Activated naive CD4-positive, alpha-beta T cell treated with anti-CD3 and anti-CD28 coated beads for 36 hours (primary cell): ENCODE data around the gene POLR2J2. TPM values are rescaled to one million over a fixed set of nuclear protein-coding genes. Genes with fewer than 3 reads are reported as not detected.
"Not testable (repeated sequence)": the region's sequence is repeated elsewhere in the genome, so short reads cannot be mapped to it uniquely, and the experiment has no call there.

ENCODE experiments used
- CTCF ChIA-PET: fragments of 350-600 bp; sonication (Branson Sonifier 250); formaldehyde crosslinking; loops from one replicate; lab custom pipeline; 2021; ENCODE audit warnings: antibody characterized with exemption; lab: Charles Lee
- DNase-seq: peaks from one replicate; pipeline ENCODE4 v3.0.0-alpha.2; 2020
- H3K27ac Mint-ChIP-seq: one replicate; pipeline ENCODE4 v1.8.0; 2021; ENCODE audit warnings: mild to moderate bottlenecking, mixed read lengths
- H3K27me3 Mint-ChIP-seq: one replicate; pipeline ENCODE4 v1.8.0; 2021; ENCODE audit warnings: low read depth, mixed read lengths
- H3K36me3 Mint-ChIP-seq: one replicate; pipeline ENCODE4 v1.8.0; 2021; ENCODE audit warnings: low read depth, mixed read lengths
- H3K4me1 Mint-ChIP-seq: one replicate; pipeline ENCODE4 v1.8.0; 2021; ENCODE audit warnings: low read depth, mixed read lengths
- H3K4me3 Mint-ChIP-seq: one replicate; pipeline ENCODE4 v1.8.0; 2021; ENCODE audit warnings: mild to moderate bottlenecking, moderate library complexity, mixed read lengths
- H3K9me3 Mint-ChIP-seq: one replicate; pipeline ENCODE4 v1.8.0; 2021; ENCODE audit warnings: mixed read lengths
- intact Hi-C: fragments of 100-400 bp; cut with micrococcal nuclease; formaldehyde crosslinking; loops from one replicate; pipeline ENCODE4 v1.15.1; 2023
- total RNA-seq, 2 experiments: library from RNA; stranded (reverse); gene quantifications; one replicate each; pipeline ENCODE4 v1.2.3, GENCODE V29; 2021

POLR2J2 gene
- total RNA-seq, 2 experiments from 2014 or later, result 4.8 to 5.6 TPM

DNA sequence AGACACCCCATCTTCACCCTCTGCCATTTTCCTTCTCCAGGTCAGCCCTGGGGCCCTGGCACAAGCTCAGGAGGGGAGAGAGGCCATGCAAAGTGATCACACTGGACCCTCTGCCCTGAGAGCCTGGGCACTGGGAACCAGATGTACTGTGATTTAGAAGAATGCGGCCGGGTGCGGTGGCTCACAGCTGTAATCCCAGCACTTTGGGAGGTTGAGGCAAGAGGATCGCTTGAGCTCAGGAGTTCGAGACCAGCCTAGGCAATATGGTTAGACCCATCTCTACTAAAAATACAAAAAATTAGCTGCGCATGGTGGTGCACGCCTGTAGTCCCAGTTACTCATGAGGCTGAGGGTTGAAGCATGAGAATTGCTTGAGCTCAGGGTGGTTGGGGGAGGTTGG is 23.6 kb downstream of the POLR2J2 start:
- DNase-seq, H3K27me3 Mint-ChIP-seq, H3K4me3 Mint-ChIP-seq, H3K27ac Mint-ChIP-seq, H3K4me1 Mint-ChIP-seq, H3K36me3 Mint-ChIP-seq, H3K9me3 Mint-ChIP-seq, CTCF ChIA-PET, intact Hi-C loops: not testable (repeated sequence)

DNA sequence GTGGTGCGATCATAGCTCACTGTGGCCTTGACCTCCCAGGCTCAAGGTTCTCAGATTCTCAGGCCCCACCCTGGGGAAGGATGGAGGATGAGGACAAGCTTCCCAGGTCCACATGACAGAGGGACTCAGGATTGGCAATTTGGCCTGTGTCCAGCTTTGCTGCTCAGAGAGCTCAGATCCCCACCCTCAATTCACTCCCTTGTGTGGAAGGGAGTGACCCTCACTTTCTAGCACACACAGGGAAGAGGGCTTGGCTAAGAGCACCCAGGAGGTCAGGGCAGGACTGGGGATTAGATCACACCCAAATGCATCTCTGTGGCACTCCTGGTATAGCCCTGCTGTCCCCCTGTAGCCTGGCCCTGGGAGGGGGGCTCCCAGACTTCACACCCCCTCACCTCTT is 28.1 kb downstream of the POLR2J2 start:
- H3K36me3 Mint-ChIP-seq, CTCF ChIA-PET, DNase-seq, H3K27ac Mint-ChIP-seq, H3K27me3 Mint-ChIP-seq, H3K9me3 Mint-ChIP-seq, H3K4me3 Mint-ChIP-seq, intact Hi-C loops, H3K4me1 Mint-ChIP-seq: not testable (repeated sequence)

GRCh38 chr7:102642691-102643090 is 28.8 kb downstream of the POLR2J2 start, which contains the start of gene UPK3BL1:
TSS of gene UPK3BL1 (minus strand) at chr7:102642791. CDS start at chr7:102642741, 50 bp downstream.
- intact Hi-C loops, CTCF ChIA-PET, H3K27me3 Mint-ChIP-seq, DNase-seq, H3K4me1 Mint-ChIP-seq, H3K9me3 Mint-ChIP-seq, H3K36me3 Mint-ChIP-seq, H3K27ac Mint-ChIP-seq, H3K4me3 Mint-ChIP-seq: not testable (repeated sequence)

- intact Hi-C loops, H3K4me3 Mint-ChIP-seq, H3K4me1 Mint-ChIP-seq, CTCF ChIA-PET, H3K27ac Mint-ChIP-seq, H3K27me3 Mint-ChIP-seq, DNase-seq, H3K9me3 Mint-ChIP-seq, H3K36me3 Mint-ChIP-seq: not testable (repeated sequence)
Measured at GRCh38 chr7:102638848-102639247, 32.6 kb downstream of the POLR2J2 start.

DNA sequence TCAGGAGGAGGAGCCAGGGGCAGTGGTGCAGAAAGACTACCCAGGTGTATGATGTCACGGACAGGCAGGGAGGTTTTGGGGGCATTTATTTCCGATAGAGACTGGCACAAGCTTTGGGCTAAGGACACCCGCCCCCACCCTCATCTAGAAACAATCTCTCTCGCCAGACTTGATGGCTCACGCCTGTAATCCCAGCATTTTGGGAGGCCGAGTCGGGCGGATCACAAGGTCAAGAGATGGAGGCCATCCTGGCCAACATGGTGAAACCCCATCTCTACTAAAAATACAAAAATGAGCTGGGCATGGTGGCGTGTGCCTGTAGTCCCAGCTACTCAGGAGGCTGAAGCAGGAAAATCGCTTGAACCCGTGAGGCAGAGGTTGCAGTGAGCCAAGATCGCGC is 34.5 kb downstream of the POLR2J2 start:
- H3K4me3 Mint-ChIP-seq, H3K9me3 Mint-ChIP-seq, H3K27ac Mint-ChIP-seq, intact Hi-C loops, H3K36me3 Mint-ChIP-seq, H3K27me3 Mint-ChIP-seq, H3K4me1 Mint-ChIP-seq, CTCF ChIA-PET, DNase-seq: not testable (repeated sequence)

GRCh38 chr7:102635354-102635753 is 36.1 kb downstream of the POLR2J2 start:
- intact Hi-C loops, H3K9me3 Mint-ChIP-seq, H3K27ac Mint-ChIP-seq, H3K27me3 Mint-ChIP-seq, CTCF ChIA-PET, H3K4me1 Mint-ChIP-seq, H3K4me3 Mint-ChIP-seq, DNase-seq, H3K36me3 Mint-ChIP-seq: not testable (repeated sequence)

DNA sequence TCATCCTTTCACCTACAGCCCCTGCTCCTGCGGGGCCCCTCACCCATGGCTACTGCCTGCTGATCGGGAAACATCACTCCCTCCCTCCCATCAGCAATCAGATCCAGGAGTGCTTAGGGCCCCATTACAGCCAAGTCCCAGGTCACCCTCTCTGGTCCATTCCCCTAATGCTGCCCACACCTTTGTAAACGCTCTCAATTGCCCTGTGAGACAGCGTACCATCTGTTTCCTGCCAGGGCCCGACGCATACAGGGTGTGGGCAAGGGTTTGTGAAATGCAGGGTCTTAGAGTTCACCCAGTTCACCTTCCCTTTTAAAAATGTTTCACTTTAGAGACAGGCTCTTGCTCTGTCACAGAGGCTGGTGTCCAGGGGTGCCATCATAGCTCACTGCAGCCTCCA is 37.2 kb downstream of the POLR2J2 start:
- H3K36me3 Mint-ChIP-seq, H3K27me3 Mint-ChIP-seq, H3K27ac Mint-ChIP-seq, H3K9me3 Mint-ChIP-seq, DNase-seq, H3K4me1 Mint-ChIP-seq, H3K4me3 Mint-ChIP-seq, intact Hi-C loops, CTCF ChIA-PET: not testable (repeated sequence)

GRCh38 chr7:102630622-102631021 is 40.8 kb downstream of the POLR2J2 start:
- intact Hi-C loops, H3K4me3 Mint-ChIP-seq, H3K27ac Mint-ChIP-seq, DNase-seq, H3K9me3 Mint-ChIP-seq, CTCF ChIA-PET, H3K36me3 Mint-ChIP-seq, H3K4me1 Mint-ChIP-seq, H3K27me3 Mint-ChIP-seq: not testable (repeated sequence)

- intact Hi-C loops, H3K4me3 Mint-ChIP-seq, H3K27me3 Mint-ChIP-seq: not testable (repeated sequence)
Measured at GRCh38 chr7:102627271-102627904, 44.1 kb downstream of the POLR2J2 start.

GRCh38 chr7:102618122-102618521 is 53.3 kb downstream of the POLR2J2 start:
- H3K27ac Mint-ChIP-seq, H3K9me3 Mint-ChIP-seq, DNase-seq, H3K4me1 Mint-ChIP-seq, H3K4me3 Mint-ChIP-seq, H3K36me3 Mint-ChIP-seq, H3K27me3 Mint-ChIP-seq, CTCF ChIA-PET, intact Hi-C loops: not testable (repeated sequence)

More at GRCh38 chr7:102627271-102627904, 44.1 kb downstream of the POLR2J2 start:
- DNase-seq, H3K9me3 Mint-ChIP-seq, H3K27ac Mint-ChIP-seq, CTCF ChIA-PET, H3K36me3 Mint-ChIP-seq, H3K4me1 Mint-ChIP-seq: not testable (repeated sequence)

DNA sequence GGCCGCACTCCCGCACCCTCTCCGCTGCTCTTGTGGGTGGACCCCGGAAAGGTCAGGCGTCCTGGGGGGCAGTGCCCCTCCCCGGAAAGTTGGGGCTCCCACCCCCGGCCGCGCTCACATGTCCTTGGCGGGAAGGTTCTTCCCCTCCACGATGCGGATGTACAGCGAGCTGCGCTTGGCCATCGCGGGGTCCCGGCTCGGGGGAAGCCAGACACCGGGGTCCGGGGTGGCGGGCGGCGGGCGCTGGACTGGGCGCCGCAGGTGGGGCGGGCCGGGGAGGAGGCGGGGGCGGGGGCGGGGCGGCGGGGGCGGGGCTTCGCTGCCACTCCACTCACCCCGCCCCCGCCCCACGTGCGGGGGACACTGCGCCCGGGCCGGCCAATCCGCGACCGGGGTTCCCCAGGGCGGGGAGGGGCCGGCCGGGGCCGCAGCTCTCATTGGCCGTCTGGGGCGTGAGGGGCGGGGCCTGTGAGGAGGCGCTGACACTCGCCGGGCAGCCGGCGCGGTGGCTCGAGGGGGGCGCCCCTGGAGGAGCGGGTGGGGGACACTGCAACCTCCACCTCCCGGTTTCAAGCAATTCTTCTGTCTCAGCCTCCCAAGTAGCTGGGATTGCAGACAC is 54.8 kb downstream of the POLR2J2 start, which contains the start of gene RASA4:
TSS of gene RASA4 (minus strand) at position 250 of the 619 bp plus-strand sequence. CDS start at position 183, 67 bp downstream.
- DNase-seq, result peak; percentile 18
- H3K4me1 Mint-ChIP-seq, H3K4me3 Mint-ChIP-seq, H3K27ac Mint-ChIP-seq, H3K36me3 Mint-ChIP-seq, H3K27me3 Mint-ChIP-seq, intact Hi-C loops, CTCF ChIA-PET, H3K9me3 Mint-ChIP-seq: not testable (repeated sequence)
